GM12892 (cell line): ENCODE measurements around the gene SPRR2E.
"Not testable (repeated sequence)": the region's sequence is repeated elsewhere in the genome, so short reads cannot be mapped to it uniquely, and the experiment has no call there.

Source experiments
- DNase-seq: peaks from one replicate; pipeline ENCODE4 v3.0.0; 2011; ENCODE audit not compliant: insufficient read length
- FAIRE-seq: peaks from 2 replicates; lab custom pipeline; 2011; peaks lifted over from hg19 to GRCh38; lab: Jason Lieb, UNC
- POLR2A ChIP-seq: IDR thresholded peaks from 2 replicates; pipeline ENCODE4 v1.6.1; 2011; ENCODE audit warnings: low read depth, low read length, control low read depth
- POLR2AphosphoS5 ChIP-seq: IDR thresholded peaks from 2 replicates; pipeline ENCODE4 v1.6.1; 2011; ENCODE audit warnings: low read depth, low read length, control low read depth
- TAF1 ChIP-seq: IDR thresholded peaks from 2 replicates; pipeline ENCODE4 v1.6.1; 2011; ENCODE audit warnings: low read depth, mild to moderate bottlenecking, control low read depth, low read length, borderline replicate concordance

Gene SPRR2E

DNA sequence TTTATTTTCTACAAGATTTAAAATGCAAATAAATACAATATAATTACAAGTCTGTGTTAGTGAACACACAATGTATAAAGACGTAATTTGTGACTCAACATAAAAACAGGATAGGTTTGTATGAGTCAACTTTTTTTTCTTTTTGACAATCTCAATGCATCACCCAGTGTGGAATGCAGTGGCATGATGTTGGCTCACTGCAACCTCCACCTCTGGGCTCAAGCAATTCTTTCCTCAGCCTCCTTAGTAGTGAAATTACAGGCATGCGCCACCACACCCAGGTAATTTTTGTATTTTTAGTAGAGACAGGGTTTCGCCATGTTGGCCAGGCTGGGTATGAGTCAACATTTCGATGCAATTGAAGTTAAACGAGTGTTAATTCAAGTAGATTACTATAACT is 5.9 kb upstream of the SPRR2E start:
- no peak for FAIRE-seq
- no peak for DNase-seq
- TF ChIP-seq POLR2AphosphoS5 = no peak
- no peak for TF ChIP-seq TAF1
- no peak for TF ChIP-seq POLR2A

DNA sequence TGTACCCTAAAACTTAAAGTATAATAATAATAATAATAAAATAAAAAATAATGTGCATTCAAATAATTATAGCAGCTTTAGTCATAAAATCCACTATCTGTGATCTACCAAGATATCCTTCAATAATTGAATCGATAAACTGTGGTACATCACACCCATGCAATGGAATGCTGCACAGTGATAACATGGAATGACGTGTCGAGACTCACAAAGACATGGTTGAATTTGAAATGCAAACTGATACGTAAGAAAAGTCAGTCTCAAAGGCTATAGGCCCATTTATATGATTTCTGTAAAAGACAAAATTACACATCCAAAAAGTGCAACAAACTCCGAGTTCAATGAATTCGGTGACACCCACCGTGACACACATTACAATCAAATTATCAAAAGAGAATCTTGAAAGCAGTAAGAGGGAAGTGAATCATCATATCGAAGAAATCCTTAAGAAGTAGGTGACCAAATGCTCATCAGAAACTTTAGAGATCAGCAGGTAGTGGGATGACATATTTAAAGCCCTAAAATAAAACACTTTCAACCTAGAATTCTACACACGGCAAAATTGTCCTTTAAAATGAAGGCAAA is 5.2 kb upstream of the SPRR2E start:
- no peak for FAIRE-seq
- TF ChIP-seq POLR2A = no peak
- no peak for TF ChIP-seq POLR2AphosphoS5
- TF ChIP-seq TAF1 = no peak

DNA sequence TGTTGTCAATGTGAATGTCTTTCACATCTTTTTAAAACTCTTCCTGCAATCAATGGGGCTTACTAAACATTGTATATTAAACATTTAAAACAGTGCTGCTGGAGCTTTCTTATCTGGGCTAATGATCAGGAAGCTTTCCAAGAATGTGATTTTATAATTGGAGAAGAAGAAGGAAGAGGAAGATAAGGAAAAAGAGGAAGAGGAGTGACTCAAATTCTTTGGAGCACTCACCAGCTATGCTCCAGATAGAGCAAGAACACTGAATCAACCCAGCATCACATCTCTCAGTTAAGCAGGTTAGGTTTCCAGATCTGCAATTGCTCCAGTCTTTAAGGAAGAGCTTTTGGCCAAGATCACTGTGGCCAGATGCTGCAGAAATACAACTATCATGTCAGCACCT is 1.4 kb upstream of the SPRR2E start:
- no peak for TF ChIP-seq POLR2A
- no peak for TF ChIP-seq TAF1
- TF ChIP-seq POLR2AphosphoS5 = no peak
- DNase-seq (no peak), FAIRE-seq (no peak)

More for the DNA sequence above, 5.2 kb upstream of the SPRR2E start:
- no peak for DNase-seq

DNA sequence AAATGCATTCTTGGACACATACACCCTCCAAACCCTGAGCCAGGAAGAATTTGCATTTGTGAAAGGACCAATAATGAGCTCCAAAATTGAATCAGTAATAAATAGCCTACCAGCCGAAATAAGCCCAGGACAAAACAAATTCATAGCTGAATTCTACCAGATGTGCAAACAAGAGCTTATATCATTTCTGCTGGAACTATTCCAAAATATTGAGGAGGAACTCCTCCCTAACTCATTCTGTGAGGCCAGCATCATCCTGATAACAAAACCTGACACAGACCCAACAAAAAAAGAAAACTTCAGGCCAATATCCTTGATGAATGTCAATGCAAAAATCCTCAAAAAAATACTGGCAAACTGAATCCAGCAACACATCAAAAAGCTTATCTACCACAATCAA is 6.7 kb downstream of the SPRR2E start:
- TF ChIP-seq TAF1 (no peak), POLR2AphosphoS5 (no peak), POLR2A (no peak)
- DNase-seq = no peak
- FAIRE-seq = no peak

DNA sequence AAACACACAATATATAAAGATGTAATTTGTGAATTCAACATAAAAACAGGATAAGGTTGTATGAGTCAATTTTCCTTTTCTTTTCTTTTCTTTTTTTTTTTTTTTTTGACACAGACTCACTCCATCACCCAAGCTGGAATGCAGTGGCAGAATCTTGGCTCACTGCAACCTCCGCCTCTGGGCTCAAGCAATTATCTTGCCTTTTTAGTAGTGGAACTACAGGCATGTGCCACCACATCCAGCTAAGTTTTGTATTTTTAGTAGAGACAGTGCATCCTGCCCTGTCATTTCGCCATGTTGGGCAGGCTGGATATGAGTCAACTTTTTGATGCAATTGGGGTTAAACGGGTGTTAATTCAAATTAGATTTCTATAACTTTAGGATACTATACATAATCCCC is 12.6 kb downstream of the SPRR2E start:
- no peak for TF ChIP-seq TAF1
- TF ChIP-seq POLR2A = no peak
- no peak for TF ChIP-seq POLR2AphosphoS5
- DNase-seq = no peak
- no peak for FAIRE-seq

DNA sequence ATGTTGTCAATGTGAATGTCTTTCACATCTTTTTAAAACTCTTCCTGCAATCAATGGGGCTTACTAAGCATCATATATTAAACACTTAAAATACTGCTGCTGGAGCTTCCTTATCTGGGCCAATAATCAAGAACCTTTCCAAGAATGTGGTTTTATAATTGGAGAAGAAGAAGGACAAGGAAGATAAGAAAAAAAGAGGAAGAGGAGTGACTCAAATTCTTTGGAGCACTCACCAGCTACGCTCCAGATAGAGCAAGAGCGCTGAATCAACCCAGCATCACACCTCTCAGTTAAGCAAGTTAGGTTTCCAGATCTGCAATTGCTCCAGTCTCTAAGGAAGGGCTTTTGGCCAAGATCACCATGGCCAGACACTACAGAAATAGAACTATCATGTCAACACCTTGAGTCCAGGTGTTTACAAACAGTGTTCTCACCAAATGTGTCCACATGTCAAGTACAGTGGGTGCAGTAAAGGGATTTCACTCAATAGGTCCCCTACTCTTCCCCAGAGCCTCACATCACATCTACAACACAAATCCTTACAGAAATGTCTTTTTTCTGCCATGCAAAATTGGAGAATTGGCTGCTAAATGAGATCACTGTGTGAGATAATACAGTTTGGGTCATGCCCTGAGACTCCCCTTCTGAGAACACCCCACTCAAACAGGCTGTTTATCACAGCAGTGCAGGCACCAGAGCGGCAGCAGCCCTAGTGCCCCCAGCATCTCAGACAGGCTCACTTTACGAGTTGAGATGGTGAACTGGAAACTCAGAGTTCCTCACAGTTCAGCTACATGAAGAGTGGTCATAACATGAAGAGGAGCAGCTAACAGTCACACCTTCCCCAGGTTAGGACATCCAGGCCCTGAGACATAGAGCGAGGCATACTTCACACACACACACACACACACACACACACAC is 21.3 kb downstream of the SPRR2E start:
- no peak for DNase-seq
- TF ChIP-seq POLR2A (no peak), POLR2AphosphoS5 (no peak), TAF1 (no peak)
- no peak for FAIRE-seq

DNA sequence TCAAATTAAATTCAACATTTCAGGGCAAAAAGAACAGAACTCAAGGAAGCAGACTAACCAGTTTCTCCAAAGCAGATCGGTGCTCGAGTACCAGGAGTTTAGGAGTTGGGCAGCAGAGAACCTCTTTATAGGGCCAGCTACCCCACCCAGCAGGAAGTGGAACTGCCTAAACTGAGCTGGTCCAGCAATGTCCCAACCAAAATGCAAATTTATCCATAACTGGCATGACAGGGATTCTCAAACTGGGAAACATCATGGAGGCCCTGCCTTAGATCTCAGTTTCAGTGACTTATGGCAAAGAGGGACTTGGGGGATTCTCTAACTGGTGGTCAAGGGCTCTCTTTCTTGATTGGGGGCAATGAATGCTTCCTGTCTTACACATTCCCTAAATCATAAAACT is 22.8 kb downstream of the SPRR2E start, which contains the start of gene SPRR2B:
TSS of gene SPRR2B (minus strand) at position 101 of the 400 bp plus-strand sequence. CDS start 772 bp downstream, outside the sequence.
- DNase-seq (no peak), FAIRE-seq (no peak)
- TF ChIP-seq POLR2A (no peak), POLR2AphosphoS5 (no peak), TAF1 (no peak)

DNA sequence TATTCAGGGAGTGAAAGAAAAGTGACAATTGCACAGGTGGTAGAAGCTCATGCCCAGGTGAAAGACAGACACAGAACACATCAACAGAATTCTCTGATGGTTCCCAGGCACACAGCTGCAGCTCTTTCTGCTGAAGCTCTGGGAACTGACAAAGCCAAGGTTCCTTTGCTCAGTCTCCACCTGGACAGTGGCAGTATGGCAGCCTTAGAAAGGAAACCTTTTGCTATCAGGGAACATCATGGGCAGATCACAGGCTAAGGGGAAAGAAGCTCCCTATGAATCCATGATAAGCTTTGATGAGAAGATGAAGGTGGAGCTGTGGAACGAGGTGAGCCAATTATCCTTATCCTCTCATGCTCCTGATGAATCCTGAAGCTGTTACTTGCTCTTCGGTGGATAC is 24.1 kb downstream of the SPRR2E start:
- FAIRE-seq = peak; percentile 67
- TF ChIP-seq TAF1 = no peak
- no peak for TF ChIP-seq POLR2AphosphoS5
- TF ChIP-seq POLR2A = no peak
- no peak for DNase-seq

DNA sequence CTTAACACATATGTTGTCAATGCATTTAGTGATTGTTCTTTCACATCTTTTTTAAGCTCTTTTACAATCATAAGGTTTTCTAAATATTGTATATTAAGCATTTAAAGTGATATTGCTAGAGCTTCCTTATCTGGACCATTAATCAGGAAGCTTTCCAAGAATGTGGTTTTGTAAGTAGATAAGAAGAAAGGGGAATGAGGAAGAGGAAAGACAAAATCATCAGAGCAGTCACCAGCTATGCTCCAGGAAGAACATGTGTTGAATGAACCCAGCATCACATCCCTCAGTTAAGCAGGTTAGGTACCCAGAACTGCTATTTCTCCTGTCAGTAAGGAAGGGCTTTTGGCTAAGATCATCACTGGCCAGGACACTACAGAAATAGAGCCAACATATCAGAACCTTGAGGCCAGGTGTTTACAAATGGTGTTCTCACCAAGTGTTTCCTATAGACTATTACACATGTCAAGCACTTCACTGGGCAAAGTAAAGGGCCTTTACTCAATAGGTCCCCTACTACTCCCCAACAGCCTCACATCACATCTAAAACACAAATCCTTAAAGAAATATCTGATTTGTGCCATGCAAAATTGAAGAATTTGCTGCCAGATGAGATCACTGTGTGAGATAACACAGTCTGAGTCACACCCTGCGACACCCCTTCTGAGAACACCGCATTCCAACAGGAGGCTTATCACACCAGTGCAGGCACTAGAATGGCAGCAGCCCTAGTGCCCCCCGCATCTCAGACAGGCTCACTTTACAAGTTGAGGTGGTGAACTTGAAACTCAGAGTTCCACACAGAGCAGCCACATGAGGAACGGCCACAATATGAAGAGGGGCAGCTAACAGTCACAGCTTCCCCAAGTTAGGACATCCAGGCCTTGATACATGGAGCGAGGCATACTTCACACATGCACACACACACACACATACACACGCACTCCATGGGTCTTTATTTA is 35.2 kb downstream of the SPRR2E start:
- TF ChIP-seq TAF1 (no peak), POLR2A (no peak), POLR2AphosphoS5 (no peak)
- FAIRE-seq (no peak), DNase-seq (no peak)

DNA sequence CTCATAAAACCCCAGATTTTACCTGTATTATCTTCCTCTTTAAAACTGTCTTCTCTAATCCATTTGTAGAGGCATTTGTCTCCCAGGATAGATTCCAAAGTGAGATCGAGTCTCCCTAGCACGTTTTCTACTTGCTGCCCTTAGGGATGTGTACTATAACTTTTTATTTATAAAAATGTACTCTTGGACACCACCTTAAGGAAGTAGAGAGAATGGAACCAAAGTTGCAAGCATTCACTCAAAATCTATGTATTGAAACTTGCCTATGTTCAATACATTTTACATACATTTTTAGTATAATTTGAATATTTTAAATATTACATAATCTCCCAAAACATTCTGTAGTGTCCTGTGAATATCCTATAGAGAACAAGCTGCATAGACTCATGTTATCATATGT is 36.2 kb downstream of the SPRR2E start:
- TF ChIP-seq TAF1 = no peak
- TF ChIP-seq POLR2A = no peak
- TF ChIP-seq POLR2AphosphoS5 = no peak
- FAIRE-seq = no peak

DNA sequence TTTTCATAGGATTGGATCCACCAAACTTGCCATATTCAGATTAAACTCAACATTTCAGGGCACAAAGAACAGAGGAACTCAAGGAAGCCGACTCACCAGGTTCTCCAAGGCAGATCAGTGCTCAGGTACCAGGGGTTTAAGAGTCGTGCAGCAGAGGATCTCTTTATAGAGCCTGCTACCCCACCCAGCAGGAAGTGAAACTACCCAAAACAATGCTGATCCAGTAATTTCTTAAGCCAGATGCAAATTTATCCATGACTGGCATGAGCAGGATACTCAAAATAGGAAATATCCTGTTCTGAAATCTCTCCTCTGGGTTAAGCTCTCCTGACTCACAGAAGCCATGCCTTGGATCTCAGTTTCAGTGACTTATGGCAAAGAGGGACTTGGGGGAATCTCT is 37.0 kb downstream of the SPRR2E start, which contains the start of gene SPRR2A:
TSS of gene SPRR2A (minus strand) at position 138 of the 400 bp plus-strand sequence. CDS start 777 bp downstream, outside the sequence.
- no peak for TF ChIP-seq TAF1
- no peak for TF ChIP-seq POLR2AphosphoS5
- no peak for TF ChIP-seq POLR2A
- FAIRE-seq (peak; percentile 21), DNase-seq (no peak)

More for the DNA sequence above, 36.2 kb downstream of the SPRR2E start:
- no peak for DNase-seq

DNA sequence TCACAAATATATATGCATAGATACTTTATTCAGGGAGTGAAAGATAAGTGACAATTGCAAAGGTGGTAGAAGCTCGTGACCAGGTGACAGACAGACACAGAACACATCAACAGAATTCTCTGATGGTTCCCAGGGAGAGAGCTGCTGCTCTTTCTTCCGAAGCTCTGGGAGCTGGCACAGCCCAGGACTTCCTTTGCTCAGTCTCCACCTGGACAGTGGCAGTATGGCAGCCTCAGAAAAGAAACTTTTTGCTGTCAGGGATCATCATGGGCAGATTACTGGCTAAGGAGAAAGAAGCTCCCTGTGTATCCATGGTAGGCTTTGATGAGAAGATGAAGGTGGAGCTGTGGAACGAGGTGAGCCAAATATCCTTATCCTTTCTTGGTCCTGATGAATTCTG is 38.2 kb downstream of the SPRR2E start:
- DNase-seq, FAIRE-seq: not testable (repeated sequence)
